Measurements from ENCODE around the gene ANO8.

The ANO8 gene

GRCh38 chr19:17359905-17360800, 25.5 kb upstream of the ANO8 start:
- Histone ChIP-seq H3K9ac (ENCODE audit: low read length) (no peak overlapping the region), H3K9me3 (replicated peaks; ENCODE audit: insufficient read depth, low read length) (no peaks in the 10 kb centered on the region), H4K20me1 (ENCODE audit: insufficient read depth, low read length) (no peaks in the 10 kb centered on the region), H3K27ac (ENCODE audit: low read length) (no peak overlapping the region), H3K36me3 (replicated peaks; ENCODE audit: insufficient read depth, low read length) (no peaks in the 10 kb centered on the region), H3K4me2 (ENCODE audit: low read depth, low read length) (no peak overlapping the region), H3K27me3 (replicated peaks; ENCODE audit: insufficient read depth, low read length) (0 out of 2 replicates have a peak, but pooled peaks cover 4% of the 10 kb centered on the region), H3K79me2 (ENCODE audit: low read length) (no peaks in the 10 kb centered on the region), H3K4me1 (ENCODE audit: low read length) (no peaks in the 10 kb centered on the region), H3F3A (ENCODE audit: insufficient read depth, low read length) (no peaks in the 10 kb centered on the region), H3K4me3 (ENCODE audit: low read length) (no peak overlapping the region), H3K9me2 (replicated peaks; ENCODE audit: insufficient read depth, low read length) (no peaks in the 10 kb centered on the region), H2AFZ (ENCODE audit: low read length) (no peak overlapping the region)
- TF ChIP-seq EZH2 (optimal IDR thresholded peaks at IDR 0.05; ENCODE audit: low read depth, low read length) (no peak), EZH2phosphoT487 (IDR thresholded peaks at IDR 0.05; ENCODE audit: low read length) (no peak), CTCF (IDR thresholded peaks at IDR 0.05; ENCODE audit: low read length) (no peak)
- no peak for DNase-seq

DNA sequence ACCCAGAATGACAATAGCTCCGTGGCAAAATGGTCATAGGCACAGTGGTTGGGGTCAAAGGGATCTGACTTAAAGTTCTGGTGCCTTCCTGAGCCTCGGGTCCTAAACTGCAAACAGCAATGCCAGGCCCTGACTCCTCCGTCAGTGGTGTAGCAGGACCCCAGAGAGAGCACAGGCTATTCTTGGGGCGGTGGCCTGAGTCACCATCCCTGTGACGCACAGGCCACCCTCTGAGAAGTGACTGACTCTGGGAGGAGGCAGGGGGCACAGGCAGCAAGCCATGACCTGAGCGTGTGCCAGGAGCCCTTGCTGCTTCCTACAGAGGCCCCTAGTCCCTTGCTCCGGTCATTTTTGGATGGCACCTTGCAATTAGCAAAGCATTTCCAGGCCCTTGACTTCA, 23.7 kb upstream of the ANO8 start:
- DNase-seq = no peak
- no peaks in the 10 kb centered on the region for H3K36me3 ChIP-seq (replicated peaks; ENCODE audit: insufficient read depth, low read length)
- H2AFZ ChIP-seq (ENCODE audit: low read length) = no peak overlapping the region
- H3K4me3 ChIP-seq (ENCODE audit: low read length) = no peak overlapping the region
- H3K27ac ChIP-seq (ENCODE audit: low read length) = no peak overlapping the region
- H3K79me2 ChIP-seq (ENCODE audit: low read length) = no peaks in the 10 kb centered on the region
- 0 out of 2 replicates have a peak, but pooled peaks cover 4% of the 10 kb centered on the region for H3K27me3 ChIP-seq (replicated peaks; ENCODE audit: insufficient read depth, low read length)
- no peaks in the 10 kb centered on the region for H3K9me2 ChIP-seq (replicated peaks; ENCODE audit: insufficient read depth, low read length)
- no peaks in the 10 kb centered on the region for H4K20me1 ChIP-seq (ENCODE audit: insufficient read depth, low read length)
- H3K9ac ChIP-seq (ENCODE audit: low read length) = no peak overlapping the region
- no peaks in the 10 kb centered on the region for H3K9me3 ChIP-seq (replicated peaks; ENCODE audit: insufficient read depth, low read length)
- no peaks in the 10 kb centered on the region for H3F3A ChIP-seq (ENCODE audit: insufficient read depth, low read length)
- no peak overlapping the region for H3K4me2 ChIP-seq (ENCODE audit: low read depth, low read length)
- no peak for TF ChIP-seq EZH2 (optimal IDR thresholded peaks at IDR 0.05; ENCODE audit: low read depth, low read length)
- no peak for TF ChIP-seq EZH2phosphoT487 (IDR thresholded peaks at IDR 0.05; ENCODE audit: low read length)
- no peak for TF ChIP-seq CTCF (IDR thresholded peaks at IDR 0.05; ENCODE audit: low read length)
- H3K4me1 ChIP-seq (ENCODE audit: low read length) = no peaks in the 10 kb centered on the region

GRCh38 chr19:17357724-17358123, 23.1 kb upstream of the ANO8 start:
- Histone ChIP-seq H3K9ac (ENCODE audit: low read length) (no peak overlapping the region), H3K4me2 (ENCODE audit: low read depth, low read length) (no peak overlapping the region), H3F3A (ENCODE audit: insufficient read depth, low read length) (no peaks in the 10 kb centered on the region), H2AFZ (ENCODE audit: low read length) (no peak overlapping the region), H3K36me3 (replicated peaks; ENCODE audit: insufficient read depth, low read length) (no peaks in the 10 kb centered on the region), H3K27me3 (replicated peaks; ENCODE audit: insufficient read depth, low read length) (0 out of 2 replicates have a peak, but pooled peaks cover 6% of the 10 kb centered on the region), H3K9me3 (replicated peaks; ENCODE audit: insufficient read depth, low read length) (no peaks in the 10 kb centered on the region), H3K27ac (ENCODE audit: low read length) (no peak overlapping the region), H3K9me2 (replicated peaks; ENCODE audit: insufficient read depth, low read length) (no peaks in the 10 kb centered on the region), H3K4me3 (ENCODE audit: low read length) (no peak overlapping the region), H3K79me2 (ENCODE audit: low read length) (no peaks in the 10 kb centered on the region), H3K4me1 (ENCODE audit: low read length) (no peaks in the 10 kb centered on the region), H4K20me1 (ENCODE audit: insufficient read depth, low read length) (no peaks in the 10 kb centered on the region)
- TF ChIP-seq EZH2phosphoT487 (IDR thresholded peaks at IDR 0.05; ENCODE audit: low read length) (no peak), CTCF (IDR thresholded peaks at IDR 0.05; ENCODE audit: low read length) (no peak), EZH2 (optimal IDR thresholded peaks at IDR 0.05; ENCODE audit: low read depth, low read length) (no peak)
- no peak for DNase-seq
